Fibroblast of peridontal ligament (primary cell): Measurements from ENCODE around the gene IL1RAPL1.
"Not testable (repeated sequence)": the region's sequence is repeated elsewhere in the genome, so short reads cannot be mapped to it uniquely, and the experiment has no call there.

Experiments used
- DNase-seq: peaks from one replicate; pipeline ENCODE4 v3.0.0-alpha.2; 2010; ENCODE audit errors: extremely low read depth

Gene IL1RAPL1

GRCh38 chrX:29110041-29110440 lies 522.8 kb downstream of the IL1RAPL1 start:
- DNase-seq, result no peak

DNA sequence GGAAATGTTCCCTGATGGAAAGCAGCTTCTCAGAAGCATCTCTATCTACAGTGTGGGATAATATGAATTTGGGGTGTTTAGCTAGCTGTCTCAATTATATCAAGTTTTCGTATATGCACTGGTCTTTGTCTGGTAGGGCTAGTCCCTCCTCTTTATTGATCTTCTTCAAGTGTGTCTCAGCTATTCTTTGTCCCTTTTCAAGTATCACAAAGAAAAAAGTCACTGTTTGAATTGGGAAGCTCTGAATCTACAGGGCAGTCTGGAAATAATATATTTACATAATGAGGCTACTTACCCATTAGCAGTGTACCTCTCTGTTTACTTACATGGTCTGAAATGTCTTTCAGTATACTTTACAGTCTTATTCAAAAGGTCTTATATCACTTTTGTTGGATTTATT lies 526.0 kb downstream of the IL1RAPL1 start:
- DNase-seq, result no peak

GRCh38 chrX:29122817-29123216 lies 535.6 kb downstream of the IL1RAPL1 start:
- DNase-seq, result not testable (repeated sequence)

DNA sequence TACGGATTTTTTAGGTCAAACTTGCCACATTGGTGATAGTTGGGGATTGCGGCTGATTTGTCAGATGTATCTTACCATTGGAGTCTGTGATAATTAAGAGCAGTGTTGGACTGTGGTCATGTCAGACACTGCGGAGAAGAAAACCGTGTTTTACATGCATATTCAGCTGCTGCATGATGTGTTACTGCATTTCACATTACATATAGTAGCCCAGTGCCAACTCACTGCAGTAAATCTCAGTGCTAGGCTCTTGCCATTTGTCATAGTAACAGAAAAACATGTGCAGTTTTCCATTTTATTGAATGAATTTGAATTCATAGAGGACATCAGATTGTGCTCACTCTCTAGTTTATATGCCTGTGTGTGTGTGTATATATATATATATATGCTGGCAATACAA lies 543.7 kb downstream of the IL1RAPL1 start:
- no peak for DNase-seq

DNA sequence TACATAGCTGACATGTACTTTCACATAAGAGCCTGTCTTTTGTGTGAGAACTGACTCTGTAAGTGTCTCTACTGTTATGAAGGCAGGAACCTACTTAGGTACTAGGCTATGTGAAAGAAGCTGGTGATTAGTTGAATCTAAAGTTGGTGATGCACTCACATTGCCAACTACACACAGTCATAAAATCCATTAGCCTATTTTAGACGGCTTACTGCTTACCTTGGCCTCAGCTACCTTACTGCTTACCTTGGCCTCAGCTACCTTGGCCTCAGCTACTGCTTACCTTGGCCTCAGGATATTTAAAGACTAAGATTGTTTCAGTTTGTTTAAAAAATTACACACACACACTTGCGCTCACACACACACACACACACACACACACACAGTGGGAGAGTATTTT lies 549.7 kb downstream of the IL1RAPL1 start:
- DNase-seq, result no peak

DNA sequence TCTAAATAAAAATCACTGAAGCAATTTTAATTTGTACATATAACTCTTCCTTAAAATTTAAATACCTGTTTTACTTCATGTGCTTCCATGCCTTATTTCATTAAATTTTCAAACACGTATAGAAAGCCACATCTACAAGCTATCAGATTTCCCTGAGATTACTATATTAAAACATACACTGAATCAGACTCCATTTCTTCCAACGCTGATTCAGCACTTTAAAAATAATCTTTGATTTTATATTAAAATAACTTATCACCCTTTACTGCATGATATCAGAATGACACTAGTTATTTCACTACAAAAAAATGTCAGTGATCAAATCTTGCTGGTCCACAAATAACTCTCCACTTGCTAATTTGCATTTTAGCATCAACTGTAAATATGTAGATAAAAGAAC lies 550.8 kb downstream of the IL1RAPL1 start:
- no peak for DNase-seq

- peak; percentile 19 for DNase-seq
Observed at GRCh38 chrX:29143356-29143755, 556.1 kb downstream of the IL1RAPL1 start.

DNA sequence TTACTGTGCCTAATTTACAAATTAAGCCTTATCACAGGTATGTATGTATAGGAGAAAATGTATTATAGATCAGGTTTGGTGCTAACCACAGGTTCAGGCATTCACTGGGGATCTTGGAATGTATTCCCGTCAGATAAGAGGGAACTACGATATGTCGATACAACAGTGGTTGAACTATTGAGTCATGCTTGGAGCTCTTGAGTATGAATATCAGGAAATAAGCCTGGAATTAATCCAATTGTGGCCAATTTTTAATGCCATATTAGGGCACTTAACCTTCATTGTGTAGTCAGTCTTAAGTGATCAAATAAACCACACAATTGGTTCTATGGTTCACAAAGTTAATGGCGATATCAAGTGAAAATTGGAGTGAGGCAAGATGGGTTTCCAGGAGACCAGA lies 556.5 kb downstream of the IL1RAPL1 start:
- no peak for DNase-seq

- peak; percentile 2 for DNase-seq
Observed at GRCh38 chrX:29145316-29145715, 558.1 kb downstream of the IL1RAPL1 start.

GRCh38 chrX:29148511-29148910 lies 561.3 kb downstream of the IL1RAPL1 start:
- no peak for DNase-seq

DNA sequence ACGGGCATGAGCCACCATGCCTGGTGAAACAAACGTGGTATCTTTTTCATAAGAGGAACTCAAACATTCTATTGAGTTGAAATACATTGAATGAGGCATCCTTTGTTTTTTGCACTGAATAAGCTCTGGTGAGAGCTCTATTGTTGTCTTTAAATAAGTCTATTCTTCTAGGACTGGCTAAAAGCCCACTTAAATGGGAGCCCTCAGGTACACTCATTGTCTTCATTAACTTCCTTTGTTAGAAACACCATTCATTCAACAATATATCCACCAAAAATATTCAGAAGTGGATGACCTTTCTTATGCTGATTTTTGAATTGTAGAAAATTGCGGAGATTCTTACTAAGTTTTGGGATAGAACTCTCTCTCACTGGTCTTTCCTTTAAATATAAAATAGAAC lies 568.0 kb downstream of the IL1RAPL1 start:
- DNase-seq, result no peak

DNA sequence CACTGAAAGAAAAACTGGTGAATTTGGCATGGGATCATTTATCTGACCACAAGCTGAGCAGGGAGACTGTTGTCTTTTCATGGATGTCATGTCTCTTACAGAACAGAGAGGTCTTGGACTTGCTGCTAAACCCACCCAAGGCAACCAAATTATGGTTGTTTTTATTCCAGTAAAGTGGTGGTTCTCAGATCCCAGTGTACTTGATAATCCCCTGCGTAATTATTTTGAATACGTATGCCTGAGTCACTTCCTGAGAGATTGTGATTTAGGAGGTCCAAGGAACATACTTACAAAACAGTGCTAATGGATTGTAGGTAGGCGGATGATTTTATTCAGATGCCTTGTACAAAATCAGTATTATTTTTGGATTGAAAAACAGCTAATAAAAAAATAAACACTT lies 585.6 kb downstream of the IL1RAPL1 start:
- DNase-seq, result no peak

- DNase-seq, result no peak
Observed at GRCh38 chrX:29187264-29187663, 600.0 kb downstream of the IL1RAPL1 start.

- DNase-seq, result no peak
Observed at GRCh38 chrX:29196501-29196900, 609.3 kb downstream of the IL1RAPL1 start.

DNA sequence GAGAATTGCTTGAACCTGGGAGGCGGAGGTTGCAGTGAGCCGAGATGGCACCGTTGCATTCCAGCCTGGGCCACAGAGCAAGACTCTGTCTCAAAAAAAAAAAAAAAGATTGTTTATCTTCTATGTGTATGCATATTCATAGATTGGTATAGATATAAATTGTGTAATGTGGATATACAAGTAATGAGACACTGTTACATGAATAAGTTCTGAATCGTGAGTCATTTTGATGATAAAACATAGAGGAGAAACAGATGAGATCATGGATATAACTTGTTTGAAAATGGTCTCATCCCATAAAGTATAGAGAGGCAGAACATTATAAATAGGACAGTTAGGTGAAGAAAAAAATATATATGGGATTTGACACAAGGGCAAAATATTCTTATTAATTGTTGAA lies 628.0 kb downstream of the IL1RAPL1 start:
- peak; percentile 0 for DNase-seq

GRCh38 chrX:29225670-29226069 lies 638.4 kb downstream of the IL1RAPL1 start:
- no peak for DNase-seq

- peak; percentile 27 for DNase-seq
Observed at GRCh38 chrX:29229802-29230201, 642.6 kb downstream of the IL1RAPL1 start.

- peak; percentile 24 for DNase-seq
Observed at GRCh38 chrX:29231800-29232199, 644.6 kb downstream of the IL1RAPL1 start.

DNA sequence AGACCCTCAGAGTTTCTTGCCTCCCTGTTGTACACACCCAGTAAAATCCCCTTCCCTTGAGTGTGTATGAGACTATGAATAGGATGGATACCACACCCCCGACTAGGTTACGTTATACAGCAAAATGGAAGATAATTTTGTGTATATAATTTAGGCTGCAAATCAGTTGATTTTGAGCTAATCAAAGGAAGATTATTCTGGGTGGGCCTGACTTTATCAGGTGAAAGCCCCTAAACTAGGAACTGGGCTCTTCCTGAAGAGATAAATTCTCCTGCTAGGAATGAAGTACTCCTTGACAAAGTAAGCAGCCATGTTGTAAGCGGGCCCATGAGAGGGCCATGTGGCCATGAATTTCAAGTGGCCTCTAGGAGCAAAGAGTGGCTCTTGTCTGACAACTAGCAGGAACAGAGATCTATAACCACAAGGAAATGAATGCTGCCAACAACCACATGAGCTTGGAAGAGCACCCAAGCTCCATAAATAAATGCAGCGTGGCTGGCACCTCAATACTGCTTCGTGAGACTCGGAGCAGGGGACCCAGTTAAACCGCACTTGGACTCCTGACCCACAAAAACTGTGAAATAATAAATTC lies 646.4 kb downstream of the IL1RAPL1 start:
- no peak for DNase-seq

DNA sequence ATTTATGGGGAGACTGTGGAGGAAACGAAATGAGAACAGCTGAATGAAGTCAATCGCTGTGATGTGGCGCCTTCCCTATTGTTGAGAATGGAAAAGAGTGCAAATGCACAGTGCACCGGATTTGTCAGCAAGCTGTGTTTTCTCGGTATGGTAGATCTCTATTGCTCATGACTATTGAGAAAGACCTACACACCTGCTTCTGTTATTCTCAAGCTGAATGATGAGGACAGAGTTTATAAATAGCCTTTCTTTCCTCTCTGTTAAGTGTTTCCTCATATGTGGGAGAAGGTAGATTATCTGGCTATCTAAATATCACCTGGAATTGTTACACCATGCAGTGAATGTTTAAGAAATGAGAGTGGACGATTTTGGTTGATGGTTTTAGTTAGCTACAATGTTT lies 650.7 kb downstream of the IL1RAPL1 start:
- no peak for DNase-seq

GRCh38 chrX:29241809-29242208 lies 654.6 kb downstream of the IL1RAPL1 start:
- no peak for DNase-seq

DNA sequence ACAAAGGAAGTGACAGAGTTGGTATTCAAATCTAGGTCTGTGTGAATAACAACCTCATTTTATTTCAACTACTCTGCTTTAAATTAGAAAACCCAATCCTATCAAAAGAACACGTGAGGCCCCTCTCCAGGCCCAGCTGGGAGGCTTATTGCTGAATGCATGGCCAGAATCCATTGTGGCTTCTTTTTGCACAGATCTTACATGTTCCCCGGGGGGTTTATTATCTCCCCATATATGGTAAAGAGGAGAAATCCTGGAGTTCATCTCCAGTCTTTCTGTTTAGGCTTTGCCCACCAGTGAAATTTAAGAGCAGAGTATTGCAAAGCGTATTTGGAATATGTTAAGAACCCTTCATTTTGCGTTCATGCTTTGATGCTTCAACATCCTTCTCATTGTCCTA lies 655.6 kb downstream of the IL1RAPL1 start:
- DNase-seq, result no peak

GRCh38 chrX:29243942-29244341 lies 656.7 kb downstream of the IL1RAPL1 start:
- DNase-seq, result no peak

- no peak for DNase-seq
Observed at GRCh38 chrX:29254515-29254914, 667.3 kb downstream of the IL1RAPL1 start.
